HepG2 (cell line): Measurements from ENCODE around the gene TOP2A. TPM values are rescaled to one million over a fixed set of nuclear protein-coding genes. Genes with fewer than 3 reads are reported as not detected.
A peak's percentile ranks its signal among the peaks of the same experiment; 100 is the strongest.

Source experiments
- ARNTL ChIP-seq: sonication (generic); formaldehyde crosslinking; IDR thresholded peaks from 2 replicates; pipeline ENCODE4 v1.4.0; 2020; ENCODE audit warnings: mild to moderate bottlenecking, missing genetic modification reagents
- CENPX ChIP-seq: sonication (generic); formaldehyde crosslinking; IDR thresholded peaks from 2 replicates; pipeline ENCODE4 v1.9.0; 2021; ENCODE audit warnings: mild to moderate bottlenecking, missing genetic modification reagents, moderate library complexity
- ELF1 ChIP-seq: sonication (generic); formaldehyde crosslinking; IDR thresholded peaks from 2 replicates; pipeline ENCODE4 v1.4.0; 2020; ENCODE audit warnings: missing genetic modification reagents
- FOXK1 ChIP-seq: sonication (generic); formaldehyde crosslinking; IDR thresholded peaks from 2 replicates; pipeline ENCODE4 v1.4.0; 2020; ENCODE audit warnings: low read depth, missing genetic modification reagents, borderline replicate concordance
- HES4 ChIP-seq: sonication (generic); formaldehyde crosslinking; IDR thresholded peaks from 2 replicates; pipeline ENCODE4 v1.9.0; 2021; ENCODE audit warnings: mild to moderate bottlenecking, missing genetic modification reagents, borderline replicate concordance
- KDM1A ChIP-seq: IDR thresholded peaks from 2 replicates; pipeline ENCODE4 v1.6.1; 2016; ENCODE audit warnings: missing compliant biosample characterization
- SRSF4 ChIP-seq: fragments of 200-400 bp; formaldehyde crosslinking; IDR thresholded peaks from one replicate; pipeline ENCODE4 v1.6.1; 2018; ENCODE audit warnings: mild to moderate bottlenecking, low read depth, low read length, moderate library complexity; ENCODE audit not compliant: poor library complexity, severe bottlenecking
- ZNF382 ChIP-seq: sonication (generic); formaldehyde crosslinking; IDR thresholded peaks from 2 replicates; pipeline ENCODE4 v1.5.0; 2020; ENCODE audit warnings: missing genetic modification reagents, mild to moderate bottlenecking, borderline replicate concordance
- ZNF543 ChIP-seq: sonication (generic); formaldehyde crosslinking; IDR thresholded peaks from 2 replicates; pipeline ENCODE4 v1.4.0; 2020; ENCODE audit warnings: mild to moderate bottlenecking, missing genetic modification reagents
- polyA plus RNA-seq, 8 experiments: library from polyadenylated mRNA; depleted of rRNA in 3 of 8; stranded (reverse) in 7 of 8; unstranded in 1 of 8; fragments of >200 nt; fragmentation: Illumina TruSeq in 4 of 8; extraction: Trizol in 4 of 8; gene quantifications; 2 replicates each; pipeline versions ENCODE4 v1.2.1 to v1.2.3, GENCODE V29; 2011 to 2016; ENCODE audit warnings: low read depth in 4 of 8, missing spikeins in 1 of 8, mixed read lengths in 1 of 8; ENCODE audit not compliant: insufficient read depth in 1 of 8
- total RNA-seq, 5 experiments: library from RNA; depleted of rRNA; stranded (reverse); fragments of >200 nt; fragmentation: Illumina TruSeq; extraction: Trizol; gene quantifications; 2 replicates each; pipeline ENCODE4 v1.2.3, GENCODE V29; 2016; ENCODE audit warnings: low read depth in 1 of 5
- TF ChIP-seq, protein P1 (sequence below): sonication (generic); formaldehyde crosslinking; IDR thresholded peaks from 2 replicates; pipeline ENCODE4 v1.8.0; 2023; ENCODE audit warnings: mild to moderate bottlenecking, missing genetic modification reagents
- TF ChIP-seq, protein P2 (sequence below): sonication (generic); formaldehyde crosslinking; conservative IDR thresholded peaks from 2 replicates; pipeline ENCODE4 v1.4.0; 2020; ENCODE audit warnings: missing genetic modification reagents
- TF ChIP-seq, protein P3 (sequence below): sonication (generic); formaldehyde crosslinking; IDR thresholded peaks from 2 replicates; pipeline ENCODE4 v1.4.0; 2020; ENCODE audit warnings: mild to moderate bottlenecking, missing genetic modification reagents
- TF ChIP-seq, protein P4 (sequence below): IDR thresholded peaks from 2 replicates; pipeline ENCODE4 v1.6.1; 2016; ENCODE audit warnings: mild to moderate bottlenecking
- TF ChIP-seq, protein P5 (sequence below), 2 experiments: IDR thresholded peaks; 2 replicates each; pipeline ENCODE4 v1.6.1; 2011 to 2012; ENCODE audit warnings: low read length in 2 of 2, borderline replicate concordance in 1 of 2, low read depth in 1 of 2, mild to moderate bottlenecking in 1 of 2, moderate library complexity in 1 of 2
- TF ChIP-seq, protein P6 (sequence below): sonication (generic); formaldehyde crosslinking; IDR thresholded peaks from 2 replicates; pipeline ENCODE4 v1.8.1; 2023; ENCODE audit warnings: missing genetic modification reagents, inconsistent platforms, borderline replicate concordance
- TF ChIP-seq, protein P7 (sequence below): IDR thresholded peaks from 2 replicates; pipeline ENCODE4 v1.6.1; 2016; ENCODE audit warnings: missing genetic modification reagents, missing compliant biosample characterization

The TOP2A gene
- total and polyA plus RNA-seq, 2 of the 13 experiments (the other 11 are each of a cell fraction or from before 2014, with no cell fraction given): 108 to 327 TPM

DNA sequence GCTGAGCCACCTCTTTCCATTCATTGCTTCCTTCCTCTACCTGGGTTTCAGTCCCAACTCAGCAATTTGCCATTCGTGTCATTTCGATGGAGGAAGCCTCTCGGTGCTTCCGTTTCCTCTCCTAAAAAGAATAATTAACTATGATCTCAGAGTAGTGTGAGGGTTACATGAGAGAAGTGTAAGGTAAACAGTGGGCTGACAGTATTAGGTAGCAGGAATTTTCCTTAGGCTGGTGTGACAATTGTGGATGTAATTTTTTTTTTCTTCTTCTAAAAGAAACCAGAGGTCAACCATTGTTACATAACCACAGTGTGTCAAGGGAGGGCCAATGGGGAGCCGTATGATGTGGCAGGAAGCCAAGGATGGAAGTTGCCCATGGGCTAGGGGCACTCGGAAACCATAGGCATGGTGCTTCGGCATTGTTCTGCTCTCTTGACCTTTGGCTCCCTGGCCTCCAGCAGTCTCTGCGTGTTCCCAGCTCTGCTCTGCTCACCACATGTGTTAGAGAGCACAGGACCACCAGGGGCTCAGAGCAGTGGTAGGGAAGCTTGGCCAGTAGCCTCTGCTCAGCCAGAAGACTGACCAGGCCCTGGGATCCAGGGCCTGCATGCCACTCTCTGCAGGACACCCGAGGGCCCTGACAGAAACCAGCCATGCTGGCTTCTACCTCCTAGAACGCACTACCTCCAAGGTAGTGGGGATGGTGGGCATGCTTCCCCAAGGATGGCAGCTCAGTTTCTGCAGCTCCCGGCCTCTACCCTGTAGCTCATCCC, 2.0 kb upstream of the TOP2A start (continued):
- TF ChIP-seq ARNTL (peak; percentile 84), FOXK1 (CRISPR knock-in tag) (no peak), ZNF382 (CRISPR knock-in tag) (no peak), ELF1 (peak; percentile 44; the same call in 1 of the 2 replicates), ZNF543 (peak; percentile 85; the same call in 1 of the 2 replicates), HES4 (CRISPR knock-in tag) (no peak), KDM1A (peak; percentile 68), SRSF4 (no peak), CENPX (CRISPR knock-in tag) (no peak)
- TF ChIP-seq, protein P1, sequence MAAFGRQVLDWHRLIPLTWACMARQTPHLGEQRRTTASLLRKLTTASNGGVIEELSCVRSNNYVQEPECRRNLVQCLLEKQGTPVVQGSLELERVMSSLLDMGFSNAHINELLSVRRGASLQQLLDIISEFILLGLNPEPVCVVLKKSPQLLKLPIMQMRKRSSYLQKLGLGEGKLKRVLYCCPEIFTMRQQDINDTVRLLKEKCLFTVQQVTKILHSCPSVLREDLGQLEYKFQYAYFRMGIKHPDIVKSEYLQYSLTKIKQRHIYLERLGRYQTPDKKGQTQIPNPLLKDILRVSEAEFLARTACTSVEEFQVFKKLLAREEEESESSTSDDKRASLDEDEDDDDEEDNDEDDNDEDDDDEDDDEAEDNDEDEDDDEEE (CRISPR knock-in tag): no peak
- TF ChIP-seq, protein P2, sequence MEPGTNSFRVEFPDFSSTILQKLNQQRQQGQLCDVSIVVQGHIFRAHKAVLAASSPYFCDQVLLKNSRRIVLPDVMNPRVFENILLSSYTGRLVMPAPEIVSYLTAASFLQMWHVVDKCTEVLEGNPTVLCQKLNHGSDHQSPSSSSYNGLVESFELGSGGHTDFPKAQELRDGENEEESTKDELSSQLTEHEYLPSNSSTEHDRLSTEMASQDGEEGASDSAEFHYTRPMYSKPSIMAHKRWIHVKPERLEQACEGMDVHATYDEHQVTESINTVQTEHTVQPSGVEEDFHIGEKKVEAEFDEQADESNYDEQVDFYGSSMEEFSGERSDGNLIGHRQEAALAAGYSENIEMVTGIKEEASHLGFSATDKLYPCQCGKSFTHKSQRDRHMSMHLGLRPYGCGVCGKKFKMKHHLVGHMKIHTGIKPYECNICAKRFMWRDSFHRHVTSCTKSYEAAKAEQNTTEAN: peak; percentile 100
- TF ChIP-seq, protein P3, sequence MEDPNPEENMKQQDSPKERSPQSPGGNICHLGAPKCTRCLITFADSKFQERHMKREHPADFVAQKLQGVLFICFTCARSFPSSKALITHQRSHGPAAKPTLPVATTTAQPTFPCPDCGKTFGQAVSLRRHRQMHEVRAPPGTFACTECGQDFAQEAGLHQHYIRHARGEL (CRISPR knock-in tag): no peak
- TF ChIP-seq, protein P4, sequence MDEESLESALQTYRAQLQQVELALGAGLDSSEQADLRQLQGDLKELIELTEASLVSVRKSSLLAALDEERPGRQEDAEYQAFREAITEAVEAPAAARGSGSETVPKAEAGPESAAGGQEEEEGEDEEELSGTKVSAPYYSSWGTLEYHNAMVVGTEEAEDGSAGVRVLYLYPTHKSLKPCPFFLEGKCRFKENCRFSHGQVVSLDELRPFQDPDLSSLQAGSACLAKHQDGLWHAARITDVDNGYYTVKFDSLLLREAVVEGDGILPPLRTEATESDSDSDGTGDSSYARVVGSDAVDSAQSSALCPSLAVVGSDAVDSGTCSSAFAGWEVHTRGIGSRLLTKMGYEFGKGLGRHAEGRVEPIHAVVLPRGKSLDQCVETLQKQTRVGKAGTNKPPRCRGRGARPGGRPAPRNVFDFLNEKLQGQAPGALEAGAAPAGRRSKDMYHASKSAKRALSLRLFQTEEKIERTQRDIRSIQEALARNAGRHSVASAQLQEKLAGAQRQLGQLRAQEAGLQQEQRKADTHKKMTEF (CRISPR knock-in tag): peak; percentile 93
- TF ChIP-seq, protein P5, sequence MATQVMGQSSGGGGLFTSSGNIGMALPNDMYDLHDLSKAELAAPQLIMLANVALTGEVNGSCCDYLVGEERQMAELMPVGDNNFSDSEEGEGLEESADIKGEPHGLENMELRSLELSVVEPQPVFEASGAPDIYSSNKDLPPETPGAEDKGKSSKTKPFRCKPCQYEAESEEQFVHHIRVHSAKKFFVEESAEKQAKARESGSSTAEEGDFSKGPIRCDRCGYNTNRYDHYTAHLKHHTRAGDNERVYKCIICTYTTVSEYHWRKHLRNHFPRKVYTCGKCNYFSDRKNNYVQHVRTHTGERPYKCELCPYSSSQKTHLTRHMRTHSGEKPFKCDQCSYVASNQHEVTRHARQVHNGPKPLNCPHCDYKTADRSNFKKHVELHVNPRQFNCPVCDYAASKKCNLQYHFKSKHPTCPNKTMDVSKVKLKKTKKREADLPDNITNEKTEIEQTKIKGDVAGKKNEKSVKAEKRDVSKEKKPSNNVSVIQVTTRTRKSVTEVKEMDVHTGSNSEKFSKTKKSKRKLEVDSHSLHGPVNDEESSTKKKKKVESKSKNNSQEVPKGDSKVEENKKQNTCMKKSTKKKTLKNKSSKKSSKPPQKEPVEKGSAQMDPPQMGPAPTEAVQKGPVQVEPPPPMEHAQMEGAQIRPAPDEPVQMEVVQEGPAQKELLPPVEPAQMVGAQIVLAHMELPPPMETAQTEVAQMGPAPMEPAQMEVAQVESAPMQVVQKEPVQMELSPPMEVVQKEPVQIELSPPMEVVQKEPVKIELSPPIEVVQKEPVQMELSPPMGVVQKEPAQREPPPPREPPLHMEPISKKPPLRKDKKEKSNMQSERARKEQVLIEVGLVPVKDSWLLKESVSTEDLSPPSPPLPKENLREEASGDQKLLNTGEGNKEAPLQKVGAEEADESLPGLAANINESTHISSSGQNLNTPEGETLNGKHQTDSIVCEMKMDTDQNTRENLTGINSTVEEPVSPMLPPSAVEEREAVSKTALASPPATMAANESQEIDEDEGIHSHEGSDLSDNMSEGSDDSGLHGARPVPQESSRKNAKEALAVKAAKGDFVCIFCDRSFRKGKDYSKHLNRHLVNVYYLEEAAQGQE (IDR thresholded peaks at IDR 0.05; ENCODE audit: borderline replicate concordance in 1 of 2, low read depth in 1 of 2, low read length in 2 of 2): no peak
- TF ChIP-seq, protein P6, sequence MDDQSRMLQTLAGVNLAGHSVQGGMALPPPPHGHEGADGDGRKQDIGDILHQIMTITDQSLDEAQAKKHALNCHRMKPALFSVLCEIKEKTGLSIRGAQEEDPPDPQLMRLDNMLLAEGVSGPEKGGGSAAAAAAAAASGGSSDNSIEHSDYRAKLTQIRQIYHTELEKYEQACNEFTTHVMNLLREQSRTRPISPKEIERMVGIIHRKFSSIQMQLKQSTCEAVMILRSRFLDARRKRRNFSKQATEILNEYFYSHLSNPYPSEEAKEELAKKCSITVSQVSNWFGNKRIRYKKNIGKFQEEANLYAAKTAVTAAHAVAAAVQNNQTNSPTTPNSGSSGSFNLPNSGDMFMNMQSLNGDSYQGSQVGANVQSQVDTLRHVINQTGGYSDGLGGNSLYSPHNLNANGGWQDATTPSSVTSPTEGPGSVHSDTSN: no peak
- TF ChIP-seq, protein P7, sequence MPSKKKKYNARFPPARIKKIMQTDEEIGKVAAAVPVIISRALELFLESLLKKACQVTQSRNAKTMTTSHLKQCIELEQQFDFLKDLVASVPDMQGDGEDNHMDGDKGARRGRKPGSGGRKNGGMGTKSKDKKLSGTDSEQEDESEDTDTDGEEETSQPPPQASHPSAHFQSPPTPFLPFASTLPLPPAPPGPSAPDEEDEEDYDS: peak; percentile 70
